Stimulated activated naive CD4-positive, alpha-beta T cell treated with Interleukin-2 at 50 U/mL for 16 hours (primary cell): ENCODE measurements around the gene ROBO1.

Source experiments
- DNase-seq: peaks from one replicate; lab custom pipeline; 2025; lab: John Stamatoyannopoulos, UW

Gene ROBO1

DNA sequence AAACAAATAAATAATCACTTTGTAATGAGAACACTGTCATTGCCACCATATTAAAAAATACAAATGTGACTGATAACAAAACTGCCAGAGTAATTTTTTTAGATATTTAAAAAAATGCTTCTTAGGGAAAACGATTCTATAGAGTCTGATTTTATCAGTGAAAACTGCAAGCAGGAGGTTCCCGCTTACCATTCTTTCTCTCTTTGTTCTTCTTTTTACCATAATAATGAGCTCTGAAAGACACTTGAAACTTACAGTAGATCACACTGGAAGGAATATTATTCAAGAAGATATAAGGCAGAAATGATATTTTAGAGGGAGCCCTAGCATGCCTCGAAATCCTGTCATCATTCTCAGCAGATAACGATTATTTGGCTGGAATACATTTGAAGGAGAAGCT, 701.3 kb downstream of the ROBO1 start:
- DNase-seq, result no peak

DNA sequence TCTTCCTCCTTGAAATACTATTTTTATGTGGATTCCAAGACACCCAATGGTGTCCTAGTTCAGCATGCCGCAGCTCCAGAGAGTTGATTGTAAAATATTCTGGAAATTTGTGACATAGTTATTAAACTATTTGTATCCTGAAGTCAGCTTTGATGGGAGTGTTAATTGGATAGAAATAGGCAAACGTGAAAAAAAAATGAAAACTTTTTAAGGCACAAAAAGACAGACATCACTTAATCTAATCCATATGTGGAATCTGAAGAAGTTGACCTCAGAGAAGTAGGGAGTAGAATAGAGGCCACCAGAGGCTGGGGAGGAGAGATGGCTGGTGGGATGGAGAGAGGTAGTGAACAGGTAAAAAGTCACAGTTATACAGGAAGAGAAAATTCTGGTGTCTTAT, 704.2 kb downstream of the ROBO1 start:
- no peak for DNase-seq

DNA sequence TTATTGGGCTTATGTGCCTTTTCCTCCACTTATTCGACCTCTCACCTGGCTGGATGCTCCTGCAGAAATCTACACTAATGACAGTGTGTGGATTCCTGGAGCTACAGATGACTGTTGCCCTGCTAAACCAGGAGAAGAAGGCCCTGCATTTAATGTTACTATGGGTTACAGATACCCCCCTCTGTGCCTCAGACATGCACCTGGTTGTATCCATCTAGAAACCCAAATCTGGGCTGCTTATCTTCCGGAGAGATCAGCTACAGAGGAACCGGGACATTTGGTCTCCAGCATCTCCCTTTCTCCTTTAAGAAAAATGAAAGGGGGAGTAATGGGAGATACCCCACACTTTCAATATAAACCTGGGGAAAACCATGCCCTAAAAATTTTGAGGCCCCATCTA, 710.0 kb downstream of the ROBO1 start:
- DNase-seq, result no peak

DNA sequence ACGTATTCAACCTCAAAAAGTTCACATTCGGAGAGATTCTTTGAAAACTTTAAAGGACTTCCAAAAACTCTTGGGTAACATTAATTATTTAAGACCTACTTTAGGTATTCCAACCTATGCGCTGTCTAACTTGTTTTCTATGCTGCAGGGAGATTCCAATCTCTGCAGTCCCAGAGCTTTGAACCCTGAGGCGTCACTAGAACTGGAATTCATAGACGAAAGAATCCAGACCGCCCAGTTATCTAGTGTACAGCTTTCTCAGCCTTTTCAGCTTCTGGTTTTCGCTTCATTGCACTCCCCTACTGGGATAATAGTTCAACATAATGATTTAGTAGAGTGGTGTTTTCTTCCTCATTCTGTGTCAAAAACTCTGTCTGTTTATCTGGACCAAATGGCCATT, 711.3 kb downstream of the ROBO1 start:
- no peak for DNase-seq

DNA sequence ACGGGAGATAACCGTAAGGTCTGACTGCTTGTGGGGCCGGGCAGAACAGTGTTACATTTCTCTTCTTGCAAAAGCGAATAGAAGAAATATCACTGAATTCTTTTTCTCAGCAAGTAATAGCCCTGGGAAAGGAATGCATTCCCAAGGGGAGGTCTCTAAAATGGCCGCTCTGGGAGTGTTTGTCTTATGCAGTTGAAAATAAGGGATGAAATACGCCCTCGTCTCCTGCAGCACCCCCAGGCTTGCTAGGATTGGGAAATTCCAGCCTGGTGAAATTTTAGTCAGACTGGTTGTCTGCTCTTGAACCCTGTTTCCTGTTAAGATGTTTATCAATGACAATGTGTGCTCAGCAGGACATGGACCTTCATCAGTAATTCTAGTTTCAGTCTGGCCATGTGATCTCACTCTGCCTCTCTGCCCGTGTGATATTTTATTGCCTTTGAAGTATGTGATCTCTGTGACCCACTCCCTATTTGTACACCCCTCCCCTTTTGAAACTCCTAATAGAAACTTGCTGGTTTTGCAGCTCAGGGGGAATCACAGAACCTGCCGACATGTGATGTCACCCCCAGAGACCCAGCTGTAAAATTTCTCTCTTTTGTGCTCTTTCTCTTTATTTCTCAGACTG, 715.6 kb downstream of the ROBO1 start:
- no peak for DNase-seq

DNA sequence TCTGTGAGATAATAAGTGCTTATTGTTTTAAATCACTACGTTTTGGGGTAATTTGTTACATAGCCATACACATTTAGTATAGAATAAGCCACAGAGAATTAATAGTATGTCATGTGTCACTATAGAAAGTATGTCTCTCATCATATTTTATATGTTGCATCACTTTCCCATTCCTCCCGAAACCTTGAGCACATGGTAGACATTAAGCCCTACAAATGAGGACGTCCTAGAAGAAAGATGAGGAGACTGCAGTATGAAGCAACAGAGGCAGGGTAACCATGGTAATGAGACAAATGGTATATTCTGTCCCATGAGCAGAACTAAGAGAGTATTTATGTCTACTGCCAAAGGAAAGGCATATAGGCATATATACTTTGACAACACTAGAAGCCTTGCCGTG, 720.2 kb downstream of the ROBO1 start:
- no peak for DNase-seq

DNA sequence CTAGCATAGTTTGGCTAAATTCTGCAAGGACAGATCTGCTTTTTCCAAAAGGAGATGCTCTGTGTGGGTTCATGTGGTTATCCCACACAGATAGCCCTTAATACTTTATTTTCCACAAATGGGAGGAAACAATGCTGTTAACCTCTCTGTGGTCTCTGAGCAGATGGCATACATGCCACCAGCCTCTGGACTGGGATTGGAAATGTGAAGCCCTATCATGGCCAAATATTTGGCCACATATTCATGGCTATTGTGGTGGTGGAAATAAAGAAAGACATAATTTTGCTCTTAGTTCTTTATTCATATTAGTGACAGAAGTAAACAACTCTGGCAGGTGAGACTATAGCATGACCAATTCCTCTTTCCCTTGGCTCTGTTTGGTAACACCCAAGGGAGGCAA, 726.2 kb downstream of the ROBO1 start:
- DNase-seq, result no peak

DNA sequence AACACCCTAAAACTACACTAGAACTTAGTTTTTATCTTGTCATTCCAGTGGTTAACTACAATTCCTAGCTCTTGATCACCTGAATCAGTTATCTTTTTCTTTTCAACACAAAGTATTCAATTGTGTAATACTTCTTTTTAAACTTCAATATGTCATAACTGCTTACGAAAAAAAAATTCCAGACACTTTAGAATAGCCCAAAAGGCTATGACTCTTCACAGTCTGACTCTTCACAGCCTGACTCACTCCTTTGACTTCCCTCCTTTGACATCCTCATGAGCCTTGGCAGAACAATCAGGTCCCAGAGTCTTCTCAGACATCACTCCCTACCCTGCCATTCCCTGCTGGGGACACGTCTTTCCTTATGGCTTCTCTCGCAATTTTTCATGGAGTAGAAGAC, 727.1 kb downstream of the ROBO1 start:
- DNase-seq, result no peak

DNA sequence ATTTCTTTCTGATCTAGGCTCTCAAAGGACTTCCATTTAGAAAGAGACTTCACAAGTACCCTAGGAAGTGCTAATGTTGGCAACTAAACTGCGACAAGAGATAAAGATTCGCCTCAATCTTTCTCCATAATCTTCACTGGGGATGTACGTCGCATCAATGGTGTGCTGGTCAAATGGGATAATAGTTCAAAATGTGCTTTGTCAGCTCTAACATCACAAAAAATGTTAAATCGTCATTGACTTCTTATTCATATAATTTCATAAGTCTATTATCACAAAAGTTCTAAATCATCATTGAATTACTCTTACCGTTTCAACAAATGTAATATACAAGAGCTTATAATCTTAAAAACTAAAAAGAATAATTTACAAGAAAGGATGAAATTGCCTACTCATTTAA, 727.7 kb downstream of the ROBO1 start:
- no peak for DNase-seq

DNA sequence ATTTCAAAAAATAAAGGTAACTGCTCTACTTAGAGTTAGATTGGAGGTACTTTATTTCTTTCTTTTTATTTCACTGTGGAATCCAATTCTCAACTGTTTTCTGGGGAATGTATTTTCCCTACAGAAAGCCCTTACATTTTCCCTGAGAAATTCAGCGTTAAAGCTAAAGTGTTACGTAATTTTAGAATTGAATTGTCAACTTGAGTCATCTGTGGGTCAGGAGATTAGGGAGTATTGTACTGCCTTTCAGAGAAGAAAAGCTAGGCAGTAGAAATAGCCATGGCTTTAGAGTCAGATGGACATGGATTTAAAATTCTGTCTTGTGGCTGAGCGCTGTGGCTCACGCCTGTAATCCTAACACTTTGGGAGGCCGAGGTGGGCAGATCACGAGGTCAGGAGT, 728.6 kb downstream of the ROBO1 start:
- no peak for DNase-seq

DNA sequence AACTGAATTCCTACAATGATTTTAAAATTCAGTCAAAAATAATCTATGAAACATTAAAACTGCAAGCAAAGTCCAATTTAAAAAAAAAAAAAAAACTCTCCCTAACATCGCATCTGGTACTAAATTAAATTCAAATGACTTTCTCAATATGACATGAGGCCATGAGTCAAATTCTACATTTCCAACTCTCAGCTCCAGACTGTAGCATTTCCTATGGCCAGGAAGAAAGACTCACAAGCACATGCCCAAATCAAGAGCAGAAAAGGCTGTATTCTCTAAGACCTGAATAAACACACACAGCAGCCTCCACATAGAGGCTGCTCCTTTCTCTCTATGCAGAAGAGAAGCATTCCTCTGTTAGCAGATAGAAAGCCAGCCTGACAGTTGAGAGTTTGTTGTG, 729.2 kb downstream of the ROBO1 start:
- no peak for DNase-seq

DNA sequence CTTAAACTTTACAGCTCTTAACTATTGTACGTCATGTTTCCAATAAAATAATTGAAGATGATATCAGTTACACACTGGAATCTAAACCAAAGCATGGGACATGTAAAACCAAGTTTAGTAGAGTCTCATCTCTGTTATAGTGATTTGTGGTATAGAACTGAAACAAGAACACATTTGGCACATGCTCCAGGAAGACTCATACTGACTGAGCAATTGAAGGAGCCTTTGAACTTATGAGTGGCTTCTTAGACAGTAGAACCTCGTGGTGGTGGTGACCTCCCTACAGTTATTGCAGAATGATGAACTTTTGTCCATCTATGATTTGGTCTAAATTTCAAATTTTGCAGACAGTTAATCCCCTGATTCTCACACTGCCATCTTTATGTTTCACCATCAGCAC, 729.7 kb downstream of the ROBO1 start:
- no peak for DNase-seq

DNA sequence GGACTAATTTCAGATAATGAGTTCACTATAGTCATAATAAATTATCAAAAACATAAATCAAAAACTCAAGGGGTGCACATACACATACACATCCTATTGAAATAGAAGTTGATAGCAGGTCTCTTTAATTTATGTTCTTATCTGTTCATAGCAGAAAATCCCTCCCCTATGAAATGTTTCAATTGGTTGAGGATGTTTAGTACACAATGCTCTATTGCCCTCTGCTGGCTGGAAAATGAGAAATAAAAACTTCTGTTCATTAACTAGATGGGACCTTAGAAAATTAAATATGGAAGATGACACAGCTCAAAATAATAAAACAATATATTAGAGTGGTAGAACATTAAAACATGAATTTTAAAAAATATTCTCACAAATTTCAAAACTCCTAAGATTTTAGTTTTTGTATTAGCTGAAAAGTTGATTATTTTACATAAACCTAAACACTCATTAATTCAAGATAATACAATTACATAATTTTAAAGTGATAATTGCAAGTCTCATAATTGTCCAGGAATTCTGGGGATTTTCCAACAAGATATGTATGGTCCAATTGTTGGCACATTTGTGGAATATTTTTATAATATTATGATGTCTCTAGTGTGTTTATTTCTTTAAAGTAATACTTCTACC, 735.0 kb downstream of the ROBO1 start:
- DNase-seq, result no peak

DNA sequence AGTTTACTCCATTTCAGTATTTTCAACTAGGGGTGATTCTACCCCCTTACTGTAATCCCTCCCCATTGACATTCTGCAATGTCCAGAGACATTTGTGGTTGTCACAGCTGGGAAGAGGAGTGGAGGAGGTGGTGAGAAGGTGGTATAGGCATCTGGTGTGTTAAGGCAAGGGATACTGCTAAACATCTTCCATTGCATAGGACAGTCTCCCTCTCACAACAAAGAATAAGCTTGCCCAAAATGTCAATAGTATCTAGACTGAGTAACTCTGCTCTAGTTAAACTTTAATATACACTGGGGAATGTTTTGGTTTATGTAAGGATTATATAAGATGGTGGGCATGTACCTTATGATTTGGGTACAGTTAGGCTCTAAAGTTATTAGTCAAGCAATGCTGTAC, 737.6 kb downstream of the ROBO1 start:
- no peak for DNase-seq

DNA sequence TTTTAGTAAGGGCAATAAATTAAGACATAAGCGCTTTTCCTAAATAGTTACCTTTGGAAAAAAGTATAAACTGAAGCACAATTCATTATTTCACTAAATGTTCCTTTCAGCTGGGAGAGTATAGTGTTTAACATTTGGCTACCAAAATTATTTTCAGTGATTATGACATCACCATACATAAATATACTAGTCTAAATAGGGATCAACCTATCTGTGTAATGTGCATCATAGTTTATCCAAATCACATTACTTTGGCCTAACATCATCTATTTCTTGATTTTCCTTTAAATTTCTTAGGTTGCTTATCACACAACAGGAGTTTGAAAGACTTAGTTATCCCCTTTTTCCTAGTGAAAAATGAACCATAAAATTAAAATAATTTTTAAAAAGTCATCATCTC, 738.9 kb downstream of the ROBO1 start:
- DNase-seq, result no peak

DNA sequence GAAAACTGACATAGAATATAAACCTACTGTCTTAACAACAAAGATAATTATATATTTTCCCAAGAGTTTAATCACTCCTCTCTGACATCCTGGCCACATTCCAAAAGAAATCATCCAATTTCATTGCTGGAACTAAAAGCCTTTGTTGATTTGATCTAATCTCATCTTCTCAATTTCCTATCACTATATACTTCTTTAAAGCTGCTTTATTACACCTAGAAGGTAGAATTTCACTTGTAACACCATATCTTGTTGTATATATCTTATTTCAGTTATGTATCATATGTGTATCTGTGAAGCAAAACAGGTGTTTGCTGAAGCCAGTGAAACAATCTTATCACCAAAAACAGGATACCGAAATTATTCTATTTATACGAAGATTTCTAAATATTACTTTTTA, 740.2 kb downstream of the ROBO1 start:
- DNase-seq, result no peak

DNA sequence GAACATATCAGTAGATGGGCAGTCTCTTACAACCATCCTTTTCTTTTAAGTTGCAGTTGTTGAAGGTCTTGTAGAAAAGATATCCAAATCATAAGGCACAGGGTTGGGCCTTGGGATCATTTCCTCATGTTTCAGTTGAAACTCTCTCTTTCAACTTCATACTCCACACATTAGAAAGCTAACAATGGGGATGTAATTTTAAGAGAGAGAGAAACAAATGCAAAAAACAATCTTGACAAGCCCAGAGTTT, 747.9 kb downstream of the ROBO1 start:
- DNase-seq, result no peak

DNA sequence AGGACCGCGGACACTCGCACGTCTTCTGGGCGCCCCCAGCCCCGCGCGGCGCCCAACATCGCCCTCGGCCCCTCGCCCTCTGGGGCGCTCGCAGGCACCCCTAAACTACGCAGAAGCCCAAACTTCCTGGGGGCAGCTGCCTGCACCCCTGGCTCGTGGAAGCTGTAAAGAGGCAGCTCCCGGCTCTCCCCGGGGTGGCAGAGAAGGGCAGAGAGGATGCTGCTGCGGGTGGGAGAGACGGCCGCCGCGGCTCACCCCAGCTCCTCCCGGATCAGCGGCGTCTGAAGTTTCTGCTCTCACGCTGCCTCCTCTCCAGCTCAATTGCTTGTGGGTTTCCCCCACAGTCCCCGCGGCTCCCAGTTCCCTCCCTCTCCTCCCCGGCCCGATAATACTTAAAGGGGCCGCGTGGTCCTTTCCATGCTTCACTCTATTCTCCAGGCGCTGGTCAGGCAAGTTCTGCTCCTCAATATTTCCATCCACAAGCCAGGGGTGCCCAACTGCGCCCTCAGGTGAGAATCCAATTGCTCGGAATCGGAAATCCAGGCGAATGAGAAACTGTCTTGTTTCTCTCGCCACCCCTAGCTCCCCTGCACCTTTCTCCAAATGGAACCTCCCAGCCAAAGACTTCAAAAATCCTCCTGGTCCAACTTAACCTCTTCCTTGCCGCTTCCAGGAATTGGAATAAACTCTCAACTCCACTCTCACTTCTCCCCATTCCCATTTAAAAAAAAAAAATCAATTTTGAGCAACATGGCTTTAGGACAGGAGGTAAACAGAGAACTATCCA, 748.5 kb downstream of the ROBO1 start:
- no peak for DNase-seq

DNA sequence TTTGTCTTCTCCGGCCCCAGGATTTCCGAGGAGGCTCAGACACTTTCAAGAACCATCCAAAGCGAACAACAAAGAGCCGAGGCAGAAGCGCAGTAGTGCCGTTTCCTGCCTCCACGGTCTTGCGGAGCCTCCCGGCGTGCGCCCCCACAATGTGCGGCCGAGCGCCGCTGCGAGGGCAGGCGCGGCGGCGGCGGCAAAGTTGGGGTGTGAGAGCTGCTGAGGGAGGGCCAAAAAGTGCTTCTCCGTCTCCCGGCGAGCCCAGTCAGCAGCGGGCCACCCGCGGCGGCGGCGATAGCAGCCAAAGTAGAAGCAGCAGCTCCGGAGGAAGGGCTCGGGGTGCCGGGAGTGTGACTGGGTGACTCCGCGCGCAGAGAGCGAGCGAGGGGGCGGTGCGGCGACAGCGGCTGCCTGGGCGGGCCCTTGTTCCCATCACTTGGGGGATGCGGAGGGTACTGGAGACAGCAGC, 749.1 kb downstream of the ROBO1 start:
- DNase-seq, result no peak

DNA sequence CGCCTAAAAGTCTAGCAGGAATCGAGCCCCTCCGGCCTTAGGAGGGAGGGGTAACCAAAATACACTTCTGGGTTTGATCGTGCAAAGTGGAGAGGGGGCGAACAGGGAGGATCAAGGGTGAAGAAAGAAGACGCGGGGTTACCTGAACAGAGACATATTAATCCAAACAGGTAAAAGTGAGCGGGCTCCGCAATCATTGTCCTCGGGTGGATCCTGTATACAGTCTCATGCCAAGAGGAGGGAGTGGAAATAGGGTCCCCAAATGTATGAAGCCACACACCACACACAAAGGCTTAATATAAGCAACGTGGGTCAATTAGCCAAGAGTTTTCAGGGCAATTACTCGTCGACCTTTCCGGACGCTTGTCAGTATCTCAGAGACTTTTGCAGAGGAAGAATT, 749.5 kb downstream of the ROBO1 start:
- DNase-seq, result no peak

DNA sequence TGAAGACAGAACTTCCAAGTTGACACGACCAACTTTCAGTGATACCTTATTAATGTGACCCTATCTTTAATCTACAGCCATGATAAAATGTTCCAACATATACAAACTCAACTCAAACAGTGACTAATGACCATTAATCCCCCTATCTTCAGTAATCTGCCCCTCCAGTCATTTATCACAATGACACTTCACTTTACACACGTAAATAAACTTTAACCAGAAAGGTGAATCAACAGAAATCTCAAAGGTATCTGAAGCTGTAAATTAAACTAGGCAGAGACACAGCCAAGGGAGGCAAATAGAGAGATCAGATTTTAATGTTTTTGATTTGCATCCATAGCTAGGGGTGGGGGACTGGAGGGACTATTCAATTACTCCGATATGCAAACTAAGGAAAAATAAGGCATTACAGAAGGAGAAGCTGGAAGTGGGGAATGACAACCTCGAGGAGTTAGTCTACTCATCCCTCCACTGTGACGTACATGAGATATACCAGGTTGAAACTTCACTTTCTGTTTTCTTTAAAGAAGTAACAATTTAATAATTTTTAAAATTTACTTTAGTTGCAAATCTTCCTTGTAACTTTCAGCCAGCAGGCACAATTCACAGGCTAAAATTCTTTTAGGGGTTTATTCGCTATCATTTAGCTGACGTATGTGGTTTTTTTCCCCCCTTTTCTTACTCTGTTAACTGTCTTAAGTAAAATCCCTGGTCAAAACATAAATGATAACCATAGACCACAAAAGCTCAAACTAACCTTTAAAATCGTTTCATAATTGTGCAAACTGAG, 751.0 kb downstream of the ROBO1 start:
- DNase-seq, result no peak

DNA sequence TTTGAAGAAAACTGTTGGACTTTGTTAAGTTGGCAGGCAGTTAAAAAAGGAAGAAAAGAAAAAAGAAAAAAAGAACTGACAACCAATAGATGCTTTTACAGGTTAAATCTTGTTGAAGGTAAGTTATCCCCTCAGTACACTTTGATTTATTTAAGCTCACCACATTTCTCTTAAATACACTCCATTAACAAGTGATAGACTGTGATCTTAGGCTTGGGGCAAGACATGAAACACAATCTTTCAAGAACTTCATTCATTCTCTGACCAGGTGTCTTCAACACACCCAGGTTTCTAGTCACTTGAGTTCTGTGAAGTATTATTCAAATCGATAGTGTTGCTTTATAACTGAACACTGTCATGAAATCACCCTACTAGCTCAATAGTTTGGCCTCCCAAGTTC, 751.9 kb downstream of the ROBO1 start:
- DNase-seq, result no peak

DNA sequence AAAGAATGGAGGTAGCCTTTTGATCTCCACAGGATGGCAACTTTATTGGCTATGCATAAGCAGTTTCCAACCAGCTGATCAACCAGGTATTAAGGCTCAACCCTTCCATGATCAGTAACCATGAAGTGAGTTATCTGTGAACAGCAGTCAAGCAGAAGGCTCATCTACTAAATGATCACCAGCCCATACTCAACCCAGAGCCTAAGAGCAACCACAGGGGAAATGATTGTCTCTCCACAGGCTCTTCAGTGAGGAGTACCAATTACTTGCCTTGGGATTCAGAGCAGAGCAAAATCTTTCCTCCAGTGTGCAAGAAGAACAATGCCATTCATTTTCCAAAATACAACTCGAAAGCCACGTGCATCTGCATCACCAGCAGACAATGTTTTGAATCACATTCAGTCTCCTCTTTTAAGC, 754.8 kb downstream of the ROBO1 start:
- no peak for DNase-seq
